GM12801 (cell line): Measurements from ENCODE around the gene USP31.

Experiments
- TF ChIP-seq, protein P1 (sequence below): IDR thresholded peaks from one replicate; pipeline ENCODE4 v1.5.1; 2011; ENCODE audit warnings: control low read depth; ENCODE audit not compliant: insufficient read length; ENCODE audit errors: extremely low read depth

USP31 gene

GRCh38 chr16:23141033-23141432 is 8.2 kb downstream of the USP31 start:
- TF ChIP-seq, protein P1, sequence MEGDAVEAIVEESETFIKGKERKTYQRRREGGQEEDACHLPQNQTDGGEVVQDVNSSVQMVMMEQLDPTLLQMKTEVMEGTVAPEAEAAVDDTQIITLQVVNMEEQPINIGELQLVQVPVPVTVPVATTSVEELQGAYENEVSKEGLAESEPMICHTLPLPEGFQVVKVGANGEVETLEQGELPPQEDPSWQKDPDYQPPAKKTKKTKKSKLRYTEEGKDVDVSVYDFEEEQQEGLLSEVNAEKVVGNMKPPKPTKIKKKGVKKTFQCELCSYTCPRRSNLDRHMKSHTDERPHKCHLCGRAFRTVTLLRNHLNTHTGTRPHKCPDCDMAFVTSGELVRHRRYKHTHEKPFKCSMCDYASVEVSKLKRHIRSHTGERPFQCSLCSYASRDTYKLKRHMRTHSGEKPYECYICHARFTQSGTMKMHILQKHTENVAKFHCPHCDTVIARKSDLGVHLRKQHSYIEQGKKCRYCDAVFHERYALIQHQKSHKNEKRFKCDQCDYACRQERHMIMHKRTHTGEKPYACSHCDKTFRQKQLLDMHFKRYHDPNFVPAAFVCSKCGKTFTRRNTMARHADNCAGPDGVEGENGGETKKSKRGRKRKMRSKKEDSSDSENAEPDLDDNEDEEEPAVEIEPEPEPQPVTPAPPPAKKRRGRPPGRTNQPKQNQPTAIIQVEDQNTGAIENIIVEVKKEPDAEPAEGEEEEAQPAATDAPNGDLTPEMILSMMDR, result no peak

DNA sequence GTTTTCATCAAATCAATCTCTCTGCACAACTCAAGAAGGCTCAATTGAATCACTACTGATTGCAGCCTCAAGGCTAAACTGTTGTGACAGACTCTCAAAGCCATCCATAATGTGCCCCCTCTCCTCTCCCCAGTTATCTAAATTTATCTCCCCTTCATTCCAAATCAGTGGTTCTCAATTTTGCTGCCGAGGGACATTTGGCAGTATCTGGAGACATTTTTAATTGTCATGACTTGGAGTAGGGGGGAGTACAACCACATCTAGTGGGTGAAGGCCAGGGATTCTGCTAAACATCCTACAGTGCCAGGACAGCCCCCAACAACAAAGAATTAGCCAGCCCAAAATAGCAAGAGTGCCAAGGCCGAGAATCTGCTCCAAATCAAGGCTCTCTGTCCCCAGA is 9.1 kb downstream of the USP31 start:
- TF ChIP-seq, protein P1, result no peak

DNA sequence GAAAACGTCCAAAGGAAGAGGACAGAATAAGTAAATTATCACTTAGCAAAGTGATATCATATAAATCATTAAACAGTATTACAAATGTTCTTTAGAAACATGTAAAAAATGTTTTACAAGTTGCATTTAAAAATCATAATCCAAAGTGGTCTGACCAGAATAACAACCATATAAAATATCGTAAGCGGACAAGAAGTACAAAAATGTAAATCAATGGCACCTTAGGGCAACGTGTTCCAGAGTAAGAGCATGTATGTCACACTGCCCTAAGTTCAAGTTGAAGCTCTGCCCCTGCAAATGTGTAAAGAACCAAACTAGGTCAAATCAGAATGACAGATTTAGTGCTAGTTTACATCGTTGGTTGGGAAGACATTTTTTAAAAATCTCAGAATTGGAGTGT is 11.4 kb downstream of the USP31 start:
- TF ChIP-seq, protein P1, result no peak

DNA sequence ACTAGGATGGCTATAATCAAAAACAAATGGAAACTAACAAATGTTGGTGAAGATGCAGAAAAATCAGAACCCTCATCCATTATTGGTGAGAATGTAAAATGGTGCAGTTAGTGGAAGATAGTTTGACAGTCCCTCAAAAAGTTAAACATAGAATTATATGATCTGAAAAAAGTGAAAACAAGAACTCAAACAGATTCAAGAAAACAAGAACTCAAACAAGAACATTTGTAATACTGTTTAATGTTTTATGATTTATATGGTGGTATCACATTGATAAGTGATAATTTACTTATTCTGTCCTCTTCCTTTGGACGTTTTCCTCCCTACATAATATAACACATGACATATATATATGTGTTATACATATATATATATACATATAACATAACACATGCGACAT is 12.0 kb downstream of the USP31 start:
- TF ChIP-seq, protein P1, result no peak

DNA sequence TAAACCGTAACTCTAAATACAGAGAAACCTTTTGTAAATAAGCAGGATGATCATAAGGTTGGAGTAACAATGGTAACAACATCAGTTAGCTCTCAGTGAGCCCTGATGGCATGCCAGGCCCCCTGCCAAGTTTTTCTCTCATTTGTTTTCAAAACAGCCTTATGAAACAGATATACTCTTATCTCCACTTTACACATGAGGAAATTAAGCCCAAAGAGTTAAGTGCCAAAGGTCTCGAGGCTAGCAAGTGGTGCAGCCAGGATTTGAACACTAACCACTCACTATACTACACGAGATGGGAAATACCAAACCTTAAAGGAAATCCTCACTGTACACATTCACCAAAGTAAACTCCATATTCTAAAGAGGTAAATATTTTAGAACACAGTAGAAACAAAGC is 15.0 kb downstream of the USP31 start:
- TF ChIP-seq, protein P1, result no peak

GRCh38 chr16:23132775-23133463 is 16.3 kb downstream of the USP31 start:
- TF ChIP-seq, protein P1, result no peak

DNA sequence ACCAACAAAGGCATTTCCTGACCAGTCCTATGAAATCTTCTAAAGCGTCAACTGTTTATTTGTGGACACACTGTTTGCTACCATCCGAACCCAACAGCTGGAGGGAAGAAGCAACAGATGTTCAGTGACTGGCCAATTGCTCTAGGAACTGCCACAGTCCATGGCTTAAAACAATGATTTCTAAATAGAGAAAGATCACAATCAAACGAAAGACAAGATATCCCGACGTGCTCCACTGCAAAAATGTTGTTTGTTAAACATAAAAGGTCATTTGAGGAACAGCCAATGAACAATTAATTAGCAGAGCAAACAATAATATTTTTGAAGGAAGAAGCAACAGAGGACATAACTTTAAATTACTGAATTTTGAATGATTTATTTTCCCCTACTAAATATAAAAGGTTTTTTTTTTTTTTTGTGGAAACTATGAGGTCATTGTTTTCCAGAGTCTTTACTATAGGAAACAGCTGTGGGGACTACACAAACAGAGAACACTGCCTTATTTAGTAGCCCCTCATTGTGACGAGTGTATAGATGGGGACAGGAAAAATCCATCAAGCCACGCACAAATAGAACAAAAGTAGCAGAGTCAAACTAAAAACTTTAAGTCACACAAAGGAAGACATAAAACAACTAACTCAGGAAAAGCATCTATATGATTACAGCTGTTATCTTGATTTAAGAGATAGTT is 17.2 kb downstream of the USP31 start:
- TF ChIP-seq, protein P1, result no peak
